CD4-positive, alpha-beta T cell (primary cell): Measurements from ENCODE around the gene IL5RA. TPM values are rescaled to one million over a fixed set of nuclear protein-coding genes. Genes with fewer than 3 reads are reported as not detected.

Experiments used
- ATAC-seq: fragments of 200-7000 bp; cut with Tn5 transposase; one replicate; pipeline ENCODE4 v1.10.0; 2022; ENCODE audit warnings: mild to moderate bottlenecking; ENCODE audit not compliant: poor library complexity
- CTCF ChIA-PET: fragments of 350-600 bp; sonication (Branson Sonifier 250); formaldehyde crosslinking; loops from one replicate; lab custom pipeline; 2021; ENCODE audit warnings: antibody characterized with exemption, inconsistent platforms; lab: Charles Lee
- POLR2A ChIA-PET: fragments of 350-600 bp; sonication (Branson Sonifier 250); formaldehyde crosslinking; loops from one replicate; lab custom pipeline; 2021; ENCODE audit warnings: antibody characterized with exemption, inconsistent platforms; lab: Charles Lee
- DNase-seq, 14 experiments: peaks; one replicate each; pipeline ENCODE4 v3.0.0-alpha.2; 2013 to 2020; ENCODE audit warnings: mixed read lengths in 2 of 14
- H3K27ac ChIP-seq, 2 donors: one replicate each; pipeline versions ENCODE4 v1.5.1 to v1.7.0; 2013; ENCODE audit warnings: low read length in 2 of 2, low read depth in 1 of 2, mild to moderate bottlenecking in 1 of 2
- H3K27me3 ChIP-seq, 2 experiments: 1 replicate in 1 of 2; 2 replicates in 1 of 2; pipeline versions ENCODE4 v1.6.1 to v1.7.0; 2013; ENCODE audit warnings: low read length in 2 of 2, control low read depth in 1 of 2, mild to moderate bottlenecking in 1 of 2, moderate library complexity in 1 of 2; ENCODE audit not compliant: insufficient read depth in 2 of 2, control insufficient read depth in 1 of 2
- H3K36me3 ChIP-seq: one replicate; pipeline ENCODE4 v1.6.1; 2013; ENCODE audit warnings: low read length, control low read depth; ENCODE audit not compliant: insufficient read depth
- H3K4me1 ChIP-seq: one replicate; pipeline ENCODE4 v1.6.1; 2013; ENCODE audit warnings: low read length, control low read depth; ENCODE audit not compliant: insufficient read depth
- H3K4me3 ChIP-seq: one replicate; pipeline ENCODE4 v1.5.1; 2013; ENCODE audit warnings: mild to moderate bottlenecking, low read length, moderate library complexity
- H3K9me3 ChIP-seq, 2 experiments: 1 replicate in 1 of 2; 2 replicates in 1 of 2; pipeline versions ENCODE4 v1.6.1 to v1.7.0; 2013; ENCODE audit warnings: low read length in 2 of 2, mild to moderate bottlenecking in 2 of 2, control low read depth in 1 of 2, moderate library complexity in 1 of 2; ENCODE audit not compliant: control insufficient read depth in 1 of 2, insufficient read depth in 1 of 2
- H3K27ac Mint-ChIP-seq: one replicate; pipeline ENCODE4 v1.8.0; 2020; ENCODE audit warnings: mixed read lengths
- H3K27me3 Mint-ChIP-seq: one replicate; pipeline ENCODE4 v1.8.0; 2021; ENCODE audit warnings: mixed read lengths
- H3K36me3 Mint-ChIP-seq: one replicate; pipeline ENCODE4 v1.8.0; 2021; ENCODE audit warnings: low read depth, mixed read lengths
- H3K4me1 Mint-ChIP-seq: one replicate; pipeline ENCODE4 v1.8.0; 2021; ENCODE audit warnings: low read depth, mixed read lengths
- H3K4me3 Mint-ChIP-seq: one replicate; pipeline ENCODE4 v1.8.0; 2020; ENCODE audit warnings: mild to moderate bottlenecking, mixed read lengths
- H3K9me3 Mint-ChIP-seq: one replicate; pipeline ENCODE4 v1.8.0; 2020; ENCODE audit warnings: mixed read lengths
- intact Hi-C, 2 experiments: fragments of 100-400 bp; cut with DNase I in 1 of 2; cut with micrococcal nuclease in 1 of 2; formaldehyde crosslinking; loops; one replicate each; pipeline versions ENCODE4 v1.15.1 to v1.9.0; 2023 to 2025; cut with DNase I, micrococcal nuclease
- total RNA-seq, 174 experiments: library from RNA in 2 of 174; stranded (reverse) in 2 of 174; gene quantifications; one replicate each; pipeline ENCODE4 v1.2.3 and lab custom pipeline; 2021 to 2026
- TF ChIP-seq, protein P1 (sequence below): fragments of 200-600 bp; IDR thresholded peaks from one replicate; pipeline ENCODE4 v1.8.0; 2022; ENCODE audit warnings: antibody characterized with exemption, mild to moderate bottlenecking

The IL5RA gene
- total RNA-seq, 2 experiments from 2014 or later, result 0.59 to 0.99 TPM

DNA sequence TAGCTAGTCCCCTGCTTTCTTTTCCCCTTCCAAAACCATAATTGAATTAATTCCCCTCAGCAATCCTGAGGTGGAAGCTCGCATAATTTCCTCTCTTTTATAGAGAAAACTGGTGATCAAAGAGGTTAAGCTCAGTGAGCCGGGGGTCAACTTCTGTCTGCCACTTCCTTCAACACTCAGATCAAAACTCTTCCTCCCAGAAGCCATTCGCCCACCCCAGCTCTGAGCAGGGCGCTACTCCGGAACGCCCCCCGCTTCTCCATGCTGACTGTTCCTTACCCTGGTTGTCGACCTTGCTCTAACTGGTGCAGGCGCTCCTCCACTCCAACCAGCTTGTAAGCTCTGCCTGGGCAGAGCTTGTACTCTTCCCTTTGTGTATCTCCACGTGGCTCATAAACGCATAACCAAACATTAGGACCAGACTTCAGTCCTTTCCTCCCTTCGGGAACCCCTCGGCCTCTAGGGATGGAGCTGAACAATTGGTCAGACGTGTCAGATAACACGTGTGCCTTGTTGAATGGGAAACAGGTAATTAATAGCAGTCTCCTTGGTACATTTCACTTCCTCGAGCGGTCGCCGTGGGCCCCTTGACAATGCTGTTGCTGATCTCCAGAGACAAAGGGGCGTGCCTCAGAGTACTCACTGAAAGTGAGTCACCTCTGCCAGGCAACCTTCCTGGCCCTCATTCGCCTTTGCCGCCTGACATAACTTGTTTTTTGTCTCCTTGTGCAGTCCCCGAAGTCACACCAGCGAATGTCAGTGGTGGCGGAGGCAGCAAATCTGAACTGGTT lies 71.8 kb downstream of the IL5RA start:
- H3K9me3 Mint-ChIP-seq, result no peaks in the 10 kb centered on the region
- no peaks in the 10 kb centered on the region for H3K4me1 Mint-ChIP-seq
- H3K36me3 Mint-ChIP-seq, result no peaks in the 10 kb centered on the region
- Histone ChIP-seq H3K4me3 (no peak overlapping the region), H3K4me1 (no peaks in the 10 kb centered on the region), H3K27ac (no peak overlapping the region), H3K36me3 (no peaks in the 10 kb centered on the region), H3K27me3 (no peaks in the 10 kb centered on the region), H3K9me3 (no peaks in the 10 kb centered on the region)
- no peaks in the 10 kb centered on the region for H3K27me3 Mint-ChIP-seq
- TF ChIP-seq, protein P1, sequence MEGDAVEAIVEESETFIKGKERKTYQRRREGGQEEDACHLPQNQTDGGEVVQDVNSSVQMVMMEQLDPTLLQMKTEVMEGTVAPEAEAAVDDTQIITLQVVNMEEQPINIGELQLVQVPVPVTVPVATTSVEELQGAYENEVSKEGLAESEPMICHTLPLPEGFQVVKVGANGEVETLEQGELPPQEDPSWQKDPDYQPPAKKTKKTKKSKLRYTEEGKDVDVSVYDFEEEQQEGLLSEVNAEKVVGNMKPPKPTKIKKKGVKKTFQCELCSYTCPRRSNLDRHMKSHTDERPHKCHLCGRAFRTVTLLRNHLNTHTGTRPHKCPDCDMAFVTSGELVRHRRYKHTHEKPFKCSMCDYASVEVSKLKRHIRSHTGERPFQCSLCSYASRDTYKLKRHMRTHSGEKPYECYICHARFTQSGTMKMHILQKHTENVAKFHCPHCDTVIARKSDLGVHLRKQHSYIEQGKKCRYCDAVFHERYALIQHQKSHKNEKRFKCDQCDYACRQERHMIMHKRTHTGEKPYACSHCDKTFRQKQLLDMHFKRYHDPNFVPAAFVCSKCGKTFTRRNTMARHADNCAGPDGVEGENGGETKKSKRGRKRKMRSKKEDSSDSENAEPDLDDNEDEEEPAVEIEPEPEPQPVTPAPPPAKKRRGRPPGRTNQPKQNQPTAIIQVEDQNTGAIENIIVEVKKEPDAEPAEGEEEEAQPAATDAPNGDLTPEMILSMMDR, result no peak
- intact Hi-C loops, result no loop called here
- CTCF ChIA-PET, result no interaction called here
- no peak overlapping the region for H3K27ac Mint-ChIP-seq
- no peak overlapping the region for H3K4me3 Mint-ChIP-seq
- DNase-seq (no peak), ATAC-seq (no peak)
- POLR2A ChIA-PET, result no interaction called here

DNA sequence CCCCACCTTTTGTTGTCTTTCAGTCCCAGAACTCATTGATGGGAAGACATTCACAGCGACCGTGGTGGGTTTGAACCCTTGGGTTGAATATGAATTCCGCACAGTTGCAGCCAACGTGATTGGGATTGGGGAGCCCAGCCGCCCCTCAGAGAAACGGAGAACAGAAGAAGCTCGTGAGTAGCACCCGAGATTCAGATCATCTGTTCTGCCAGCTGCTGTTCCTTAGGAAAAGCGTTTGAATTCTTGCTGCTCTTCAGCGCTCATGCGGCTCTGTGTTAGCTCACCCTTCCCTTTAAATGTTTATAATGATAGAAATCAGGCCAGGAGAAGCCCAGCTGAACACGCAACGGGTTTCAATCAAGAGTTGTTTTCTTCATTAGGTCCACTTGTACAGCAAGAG lies 73.0 kb downstream of the IL5RA start:
- TF ChIP-seq, protein P1, result no peak
- Mint-ChIP-seq H3K9me3 (no peaks in the 10 kb centered on the region), H3K4me3 (no peak overlapping the region), H3K36me3 (no peaks in the 10 kb centered on the region), H3K27me3 (no peaks in the 10 kb centered on the region), H3K27ac (no peak overlapping the region), H3K4me1 (no peaks in the 10 kb centered on the region)
- H3K27ac ChIP-seq, result no peak overlapping the region
- no peak for DNase-seq
- CTCF ChIA-PET, result no interaction called here
- H3K4me3 ChIP-seq, result no peak overlapping the region
- H3K36me3 ChIP-seq, result no peaks in the 10 kb centered on the region
- H3K4me1 ChIP-seq, result no peaks in the 10 kb centered on the region
- ATAC-seq, result no peak
- intact Hi-C loops, result no loop called here
- no peaks in the 10 kb centered on the region for H3K9me3 ChIP-seq
- no peaks in the 10 kb centered on the region for H3K27me3 ChIP-seq
- POLR2A ChIA-PET, result no interaction called here

DNA sequence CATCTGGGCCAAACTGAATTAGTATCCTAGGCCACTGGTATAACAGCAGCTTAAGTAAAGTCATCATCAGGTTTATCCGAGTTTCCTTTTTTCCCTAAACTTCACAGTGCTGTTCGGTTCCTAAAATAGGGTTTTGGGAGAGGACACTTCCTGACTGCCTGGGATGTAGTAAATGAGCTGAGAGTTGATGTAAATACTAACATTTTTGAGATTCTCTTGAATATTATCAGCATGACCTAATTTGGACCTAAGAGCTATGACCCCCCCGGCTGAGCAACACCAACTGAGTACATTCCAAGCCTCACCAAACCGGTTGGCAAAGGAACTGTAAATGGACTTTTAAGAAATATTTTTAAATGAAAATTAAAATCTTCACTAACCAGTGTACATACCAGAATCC lies 78.8 kb downstream of the IL5RA start:
- DNase-seq, result no peak
- ChIA-PET CTCF (no interaction called here), POLR2A (no interaction called here)
- Mint-ChIP-seq H3K4me3 (no peak overlapping the region), H3K27ac (no peak overlapping the region), H3K36me3 (no peaks in the 10 kb centered on the region), H3K9me3 (no peaks in the 10 kb centered on the region), H3K27me3 (no peaks in the 10 kb centered on the region), H3K4me1 (peaks cover 12% of the 10 kb centered on the region)
- H3K36me3 ChIP-seq, result no peaks in the 10 kb centered on the region
- intact Hi-C loops, result no loop called here
- H3K27ac ChIP-seq, result no peak overlapping the region
- TF ChIP-seq, protein P1, result no peak
- no peak overlapping the region for H3K4me3 ChIP-seq
- no peaks in the 10 kb centered on the region for H3K27me3 ChIP-seq
- no peaks in the 10 kb centered on the region for H3K9me3 ChIP-seq
- no peak for ATAC-seq
- H3K4me1 ChIP-seq, result peaks cover 3% of the 10 kb centered on the region
